IMR-90 (cell line): ENCODE data around the gene SCYGR1. TPM values are rescaled to one million over a fixed set of nuclear protein-coding genes. Genes with fewer than 3 reads are reported as not detected.

Source experiments
- ATAC-seq: fragments of 200-7000 bp; cut with Tn5 transposase; 2 replicates; pipeline ENCODE4 v1.9.1; 2020; ENCODE audit warnings: low read depth, mild to moderate bottlenecking, moderate library complexity
- BruUV-seq: library from RNA; stranded (reverse); fragments of 400-500 nt; replicated peaks from 2 replicates; lab custom pipeline; 2021; lab: Mats Ljungman, UMichigan
- CTCF ChIA-PET: fragments of 300-600 bp; formaldehyde crosslinking; extraction: SDS; loops from one replicate; lab custom pipeline; 2021; ENCODE audit warnings: antibody characterized with exemption; lab: Yijun Ruan, JAX
- POLR2A ChIA-PET: fragments of 300-600 bp; sonication (Branson Sonifier 250); formaldehyde crosslinking; loops from one replicate; lab custom pipeline; 2022; ENCODE audit warnings: antibody characterized with exemption; ENCODE audit not compliant: unreplicated experiment; lab: Charles Lee
- DNase-seq: peaks from one replicate; pipeline ENCODE4 v3.0.0; 2013
- H2AFZ ChIP-seq: replicated peaks from 2 replicates; pipeline ENCODE3; 2013; ENCODE audit warnings: low read length, mild to moderate bottlenecking; ENCODE audit not compliant: poor library complexity
- H2AK5ac ChIP-seq: 2 replicates; pipeline ENCODE4 v1.6.1; 2013; ENCODE audit warnings: low read depth, low read length, inconsistent platforms
- H2AK9ac ChIP-seq: replicated peaks from 2 replicates; pipeline ENCODE3; 2013; ENCODE audit warnings: mild to moderate bottlenecking, low read depth, low read length, moderate library complexity; ENCODE audit not compliant: poor library complexity
- H2BK120ac ChIP-seq: 2 replicates; pipeline ENCODE4 v1.6.1; 2013; ENCODE audit warnings: low read depth, low read length, inconsistent platforms
- H2BK15ac ChIP-seq: 3 replicates; pipeline ENCODE4 v1.6.1; 2013; ENCODE audit warnings: low read depth, low read length, inconsistent platforms
- H2BK20ac ChIP-seq: 2 replicates; pipeline ENCODE4 v1.6.1; 2013; ENCODE audit warnings: low read depth, mild to moderate bottlenecking, inconsistent platforms, low read length, moderate library complexity
- H2BK5ac ChIP-seq: 2 replicates; pipeline ENCODE4 v1.6.1; 2013; ENCODE audit warnings: mild to moderate bottlenecking, low read depth, low read length, inconsistent platforms; ENCODE audit not compliant: poor library complexity, severe bottlenecking
- H3K14ac ChIP-seq: replicated peaks from 2 replicates; pipeline ENCODE4 v1.6.1; 2013; ENCODE audit warnings: low read depth, low read length, inconsistent platforms
- H3K18ac ChIP-seq: 2 replicates; pipeline ENCODE4 v1.6.1; 2013; ENCODE audit warnings: low read depth, low read length, control low read depth
- H3K23ac ChIP-seq: 2 replicates; pipeline ENCODE4 v1.6.1; 2013; ENCODE audit warnings: low read depth, low read length, inconsistent platforms
- H3K27ac ChIP-seq: 2 replicates; pipeline ENCODE4 v1.5.1; 2013; ENCODE audit warnings: mild to moderate bottlenecking, control low read depth, low read length; ENCODE audit not compliant: insufficient read depth
- H3K27me3 ChIP-seq: 2 replicates; pipeline ENCODE4 v1.6.1; 2013; ENCODE audit warnings: low read length; ENCODE audit not compliant: control insufficient read depth, insufficient read depth
- H3K36me3 ChIP-seq: 2 replicates; pipeline ENCODE4 v1.6.1; 2013; ENCODE audit warnings: low read length, mixed read lengths; ENCODE audit not compliant: control insufficient read depth, insufficient read depth
- H3K4ac ChIP-seq: 2 replicates; pipeline ENCODE4 v1.6.1; 2013; ENCODE audit warnings: low read depth, low read length, inconsistent platforms
- H3K4me1 ChIP-seq: 2 replicates; pipeline ENCODE4 v1.6.1; 2013; ENCODE audit warnings: low read length, mixed read lengths; ENCODE audit not compliant: control insufficient read depth, insufficient read depth
- H3K4me2 ChIP-seq: 2 replicates; pipeline ENCODE4 v1.6.1; 2013; ENCODE audit warnings: low read depth, mild to moderate bottlenecking, control low read depth, low read length, moderate library complexity
- H3K4me3 ChIP-seq: 2 replicates; pipeline ENCODE4 v1.5.1; 2013; ENCODE audit warnings: low read depth, mild to moderate bottlenecking, control low read depth, low read length, moderate library complexity; ENCODE audit not compliant: insufficient read depth
- H3K56ac ChIP-seq: 2 replicates; pipeline ENCODE4 v1.6.1; 2013; ENCODE audit warnings: low read length, inconsistent platforms; ENCODE audit not compliant: insufficient read depth; ENCODE audit errors: extremely low read depth
- H3K79me1 ChIP-seq, 2 experiments: 2 replicates each; pipeline ENCODE4 v1.6.1; 2013; ENCODE audit warnings: low read length in 2 of 2, inconsistent platforms in 1 of 2, low read depth in 1 of 2
- H3K9ac ChIP-seq: 2 replicates; pipeline ENCODE4 v1.6.1; 2013; ENCODE audit warnings: low read depth, low read length, control low read depth
- H3K9me1 ChIP-seq: 2 replicates; pipeline ENCODE4 v1.6.1; 2013; ENCODE audit warnings: low read length, inconsistent platforms; ENCODE audit not compliant: insufficient read depth
- H3K9me3 ChIP-seq: 2 replicates; pipeline ENCODE4 v1.6.1; 2013; ENCODE audit warnings: low read length; ENCODE audit not compliant: control insufficient read depth, insufficient read depth
- H4K20me1 ChIP-seq: 2 replicates; pipeline ENCODE4 v1.6.1; 2013; ENCODE audit warnings: low read length, inconsistent platforms; ENCODE audit not compliant: insufficient read depth
- H4K5ac ChIP-seq: 2 replicates; pipeline ENCODE4 v1.6.1; 2013; ENCODE audit warnings: mild to moderate bottlenecking, low read depth, low read length, control low read depth
- H4K8ac ChIP-seq, 2 experiments: 2 replicates each; pipeline ENCODE4 v1.6.1; 2013; ENCODE audit warnings: low read depth in 2 of 2, low read length in 2 of 2, control low read depth in 1 of 2, inconsistent platforms in 1 of 2
- H4K91ac ChIP-seq: 2 replicates; pipeline ENCODE4 v1.6.1; 2013; ENCODE audit warnings: low read depth, low read length, inconsistent platforms; ENCODE audit not compliant: insufficient read depth
- MAFK ChIP-seq: IDR thresholded peaks from 2 replicates; pipeline ENCODE4 v1.6.1; 2012; ENCODE audit warnings: low read depth, low read length, improper control_type of control experiment
- RCOR1 ChIP-seq: IDR thresholded peaks from 2 replicates; pipeline ENCODE4 v1.6.1; 2012; ENCODE audit warnings: mild to moderate bottlenecking, low read length, improper control_type of control experiment; ENCODE audit not compliant: insufficient replicate concordance
- WGBS, 2 experiments: methylation state at CpG; one replicate each; pipeline versions ENCODE4 v1.1.5 to v1.1.7; 2013; ENCODE audit warnings: missing lambda C conversion rate in 2 of 2; ENCODE audit not compliant: insufficient read length in 1 of 2; ENCODE audit errors: extremely low coverage in 2 of 2; 5-methylcytosine and 5-hydroxymethylcytosine counted together
- dilution Hi-C: fragments of 300-500 bp; cut with HindIII; formaldehyde crosslinking; loops from one replicate; pipeline ENCODE4 v1.14.3; 2018; ENCODE audit warnings: low sequenced_read_pairs; ENCODE audit not compliant: unreplicated experiment
- in situ Hi-C: fragments of 300-500 bp; cut with MboI; formaldehyde crosslinking; loops from 3 replicates; pipeline ENCODE4 v1.14.3; 2019; ENCODE audit warnings: low sequenced_read_pairs, inconsistent platforms, mixed read lengths
- intact Hi-C: fragments of 100-400 bp; cut with micrococcal nuclease; formaldehyde crosslinking; loops from 2 replicates; pipeline ENCODE4 v1.10.0; 2022
- polyA plus RNA-seq, 3 experiments: library from polyadenylated mRNA; depleted of rRNA; stranded (reverse); fragments of >200 nt; gene quantifications; 2 replicates each; pipeline ENCODE4 v1.2.3, GENCODE V29; 2012; ENCODE audit warnings: low replicate concordance in 1 of 3
- total RNA-seq: library from RNA; depleted of rRNA; stranded (reverse); fragments of >200 nt; gene quantifications from 2 replicates; pipeline ENCODE4 v1.2.3, GENCODE V29; 2012; rRNA removed
- TF ChIP-seq, protein P1 (sequence below): fragments of 150-350 bp; IDR thresholded peaks from 2 replicates; pipeline ENCODE4 v1.6.1; 2017; ENCODE audit warnings: mild to moderate bottlenecking, antibody characterized with exemption, low read length, low read depth

SCYGR1 gene
- total and polyA plus RNA-seq, 2 of the 4 experiments (the other 2 are of a cell fraction): not detected

DNA sequence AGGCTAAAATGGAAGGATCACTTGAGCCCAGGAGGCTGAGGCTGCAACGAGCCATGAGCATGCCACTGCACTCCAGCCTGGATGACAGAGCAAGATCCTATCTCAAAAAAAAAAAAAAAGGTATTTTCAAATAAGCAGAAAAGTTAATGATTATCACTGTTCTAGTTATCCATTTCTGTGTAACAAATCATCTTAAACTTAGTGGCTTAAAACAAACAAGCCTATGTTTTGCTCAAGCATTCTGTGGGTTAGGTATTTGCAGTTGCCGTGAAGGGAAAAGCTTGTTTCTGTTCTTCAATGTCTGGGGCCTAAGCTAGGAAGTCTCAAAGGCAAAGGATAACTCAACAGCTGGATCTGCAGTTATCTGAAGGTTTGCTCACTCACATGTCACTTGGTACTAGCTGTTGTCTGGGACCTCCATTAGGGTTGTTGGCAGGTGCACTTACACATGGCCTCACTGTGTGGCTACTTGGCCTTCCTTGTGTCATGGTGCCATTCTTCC is 48.6 kb downstream of the SCYGR1 start:
- Histone ChIP-seq H3K36me3 (peaks cover 14% of the 10 kb centered on the region), H3K9me3 (no peaks in the 10 kb centered on the region), H3K9me1 (peaks cover 3% of the 10 kb centered on the region), H4K20me1 (no peaks in the 10 kb centered on the region), H3K27ac (no peak overlapping the region), H2AK5ac (no peak overlapping the region), H2BK20ac (no peak overlapping the region), H2AFZ (no peak overlapping the region), H3K56ac (no peak overlapping the region), H3K4me2 (no peak overlapping the region), H3K9ac (no peak overlapping the region), H3K23ac (no peak overlapping the region), H4K5ac (no peak overlapping the region), H3K14ac (no peak overlapping the region), H3K4me1 (no peaks in the 10 kb centered on the region), H2BK15ac (no peak overlapping the region), H3K18ac (no peak overlapping the region), H2AK9ac (no peak overlapping the region), H2BK120ac (no peak overlapping the region), H2BK5ac (no peak overlapping the region), H3K79me1 (peaks cover 13 to 16% of the 10 kb centered on the region in 2 experiments), H3K4me3 (no peak overlapping the region), H4K8ac (no peak overlapping the region), H3K27me3 (no peaks in the 10 kb centered on the region), H4K91ac (no peak overlapping the region), H3K4ac (no peak overlapping the region)
- in situ Hi-C loops (no loop called here), intact Hi-C loops (no loop called here), dilution Hi-C loops (no loop called here)
- TF ChIP-seq, protein P1, sequence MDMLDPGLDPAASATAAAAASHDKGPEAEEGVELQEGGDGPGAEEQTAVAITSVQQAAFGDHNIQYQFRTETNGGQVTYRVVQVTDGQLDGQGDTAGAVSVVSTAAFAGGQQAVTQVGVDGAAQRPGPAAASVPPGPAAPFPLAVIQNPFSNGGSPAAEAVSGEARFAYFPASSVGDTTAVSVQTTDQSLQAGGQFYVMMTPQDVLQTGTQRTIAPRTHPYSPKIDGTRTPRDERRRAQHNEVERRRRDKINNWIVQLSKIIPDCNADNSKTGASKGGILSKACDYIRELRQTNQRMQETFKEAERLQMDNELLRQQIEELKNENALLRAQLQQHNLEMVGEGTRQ: no peak
- no peak for TF ChIP-seq RCOR1
- no peak for TF ChIP-seq MAFK
- 100% methylated on average over 1 of the region's 2 CpGs; no CpG with 5 or more reads in 1 of the 2 experiments for WGBS, 2 experiments
- no TSS peak for BruUV-seq
- CTCF ChIA-PET: interaction anchor here (1.0 kb wide), 1 partner anchor 34 kb away, joined by 3 read pairs; no protein-coding TSS in a partner anchor
- no peak for DNase-seq
- no peak for ATAC-seq
- POLR2A ChIA-PET: no interaction called here

Other genes with a start within 250 kb of the SCYGR1 start
- 0.28 TPM in 1 of 2 replicates, not detected in the other for gene COL4A4, start 223.7 kb downstream of the SCYGR1 start, total RNA-seq
- 0.02 TPM in 1 of 2 replicates, not detected in the other for gene COL4A4, start 223.7 kb downstream of the SCYGR1 start, polyA plus RNA-seq (2012; rRNA removed)
- not detected in 2 replicates for gene COL4A3, start 223.3 kb downstream of the SCYGR1 start, total RNA-seq
- gene COL4A3, start 223.3 kb downstream of the SCYGR1 start, polyA plus RNA-seq (2012; rRNA removed): not detected in 2 replicates
- gene MFF, start 62.7 kb downstream of the SCYGR1 start, total RNA-seq: 86.4 and 96.4 TPM in 2 replicates
- gene MFF, start 62.7 kb downstream of the SCYGR1 start, polyA plus RNA-seq (2012; rRNA removed): 61.0 and 70.1 TPM in 2 replicates
- gene TM4SF20, start 8.6 kb downstream of the SCYGR1 start, total RNA-seq: under 0.01 TPM in 2 replicates
- gene TM4SF20, start 8.6 kb downstream of the SCYGR1 start, polyA plus RNA-seq (2012; rRNA removed): 0.03 and 0.06 TPM in 2 replicates
- gene AGFG1, start 84.2 kb upstream of the SCYGR1 start, total RNA-seq: 93.6 and 126 TPM in 2 replicates
- 58.1 and 58.4 TPM in 2 replicates for gene AGFG1, start 84.2 kb upstream of the SCYGR1 start, polyA plus RNA-seq (2012; rRNA removed)
- gene SCYGR2, start 210.9 kb upstream of the SCYGR1 start, total RNA-seq: not detected in 2 replicates
- not detected in 2 replicates for gene SCYGR2, start 210.9 kb upstream of the SCYGR1 start, polyA plus RNA-seq (2012; rRNA removed)
- gene SCYGR3, start 226.9 kb upstream of the SCYGR1 start, total RNA-seq: not detected in 2 replicates
- gene SCYGR3, start 226.9 kb upstream of the SCYGR1 start, polyA plus RNA-seq (2012; rRNA removed): not detected in 2 replicates
- not detected in 2 replicates for gene SCYGR4, start 229.5 kb upstream of the SCYGR1 start, total RNA-seq
- gene SCYGR4, start 229.5 kb upstream of the SCYGR1 start, polyA plus RNA-seq (2012; rRNA removed): not detected in 2 replicates